Hepatocyte (in vitro differentiated cells): ENCODE measurements around the gene TAL1. TPM values are rescaled to one million over a fixed set of nuclear protein-coding genes. Genes with fewer than 3 reads are reported as not detected.

ENCODE experiments used
- DNase-seq: peaks from one replicate; pipeline ENCODE4 v3.0.0-alpha.2; 2016; ENCODE audit warnings: low spot score
- H2AFZ ChIP-seq: fragments of 200-600 bp; sonication (generic); 2 replicates; pipeline ENCODE4 v1.6.0; 2016; ENCODE audit warnings: antibody characterized with exemption, mild to moderate bottlenecking
- H3K27ac ChIP-seq: fragments of 200-600 bp; sonication (generic); 2 replicates; pipeline ENCODE4 v1.5.1; 2016; ENCODE audit warnings: mild to moderate bottlenecking
- H3K27me3 ChIP-seq: fragments of 200-600 bp; sonication (generic); 2 replicates; pipeline ENCODE4 v1.6.1; 2016
- H3K36me3 ChIP-seq: fragments of 200-600 bp; sonication (generic); replicated peaks from 2 replicates; pipeline ENCODE4 v1.5.1; 2016; ENCODE audit warnings: low read depth; ENCODE audit not compliant: insufficient read depth
- H3K4me1 ChIP-seq: fragments of 200-600 bp; sonication (generic); 2 replicates; pipeline ENCODE4 v1.5.1; 2016; ENCODE audit warnings: mild to moderate bottlenecking, moderate library complexity; ENCODE audit not compliant: insufficient read depth
- H3K4me2 ChIP-seq: fragments of 200-600 bp; sonication (generic); 2 replicates; pipeline ENCODE4 v1.6.0; 2016
- H3K4me3 ChIP-seq: fragments of 200-600 bp; sonication (generic); 2 replicates; pipeline ENCODE4 v1.5.1; 2016; ENCODE audit warnings: mild to moderate bottlenecking
- H3K79me2 ChIP-seq: fragments of 200-600 bp; sonication (generic); 2 replicates; pipeline ENCODE4 v1.6.0; 2017; ENCODE audit warnings: mild to moderate bottlenecking
- H3K9me2 ChIP-seq: fragments of 200-600 bp; sonication (generic); replicated peaks from 2 replicates; pipeline ENCODE4 v1.6.0; 2017; ENCODE audit warnings: mild to moderate bottlenecking; ENCODE audit not compliant: insufficient read depth
- H3K9me3 ChIP-seq: fragments of 200-600 bp; sonication (generic); 2 replicates; pipeline ENCODE4 v1.5.1; 2016; ENCODE audit warnings: low read depth, mild to moderate bottlenecking
- H4K20me1 ChIP-seq: fragments of 200-600 bp; sonication (generic); 2 replicates; pipeline ENCODE4 v1.6.0; 2016; ENCODE audit warnings: mild to moderate bottlenecking; ENCODE audit not compliant: insufficient read depth, poor library complexity, severe bottlenecking
- EZH2 ChIP-seq: fragments of 200-600 bp; sonication (generic); IDR thresholded peaks from 2 replicates; pipeline ENCODE4 v1.6.1; 2016; ENCODE audit warnings: antibody characterized with exemption, mild to moderate bottlenecking, borderline replicate concordance
- EZH2phosphoT487 ChIP-seq: fragments of 200-600 bp; sonication (generic); IDR thresholded peaks from one replicate; pipeline ENCODE4 v1.6.1; 2018; ENCODE audit warnings: antibody characterized with exemption, mild to moderate bottlenecking, low read depth, moderate library complexity; ENCODE audit not compliant: unreplicated experiment, severe bottlenecking
- WGBS: methylation state at CpG from one replicate; pipeline ENCODE4 v1.1.6; 2016; ENCODE audit warnings: low lambda C conversion rate; ENCODE audit errors: missing lambda C conversion rate; 5-methylcytosine and 5-hydroxymethylcytosine counted together
- polyA plus RNA-seq: library from polyadenylated mRNA; unstranded; fragments of >200 nt; fragmentation: Nextera tagmentation; extraction: Ambion mirVana; gene quantifications from 2 replicates; pipeline ENCODE4 v1.2.1, GENCODE V29; 2016
- total RNA-seq: library from RNA; depleted of rRNA; stranded (reverse); fragments of >200 nt; gene quantifications from 2 replicates; pipeline ENCODE4 v1.2.3, GENCODE V29; 2014
- TF ChIP-seq, protein P1 (sequence below): fragments of 200-600 bp; sonication (generic); IDR thresholded peaks from 2 replicates; pipeline ENCODE4 v1.5.1; 2016; ENCODE audit warnings: antibody characterized with exemption, mild to moderate bottlenecking; ENCODE audit not compliant: poor library complexity

The TAL1 gene
- total and polyA plus RNA-seq, 2 experiments from 2014 or later, result 0.13 TPM; not detected in 1

DNA sequence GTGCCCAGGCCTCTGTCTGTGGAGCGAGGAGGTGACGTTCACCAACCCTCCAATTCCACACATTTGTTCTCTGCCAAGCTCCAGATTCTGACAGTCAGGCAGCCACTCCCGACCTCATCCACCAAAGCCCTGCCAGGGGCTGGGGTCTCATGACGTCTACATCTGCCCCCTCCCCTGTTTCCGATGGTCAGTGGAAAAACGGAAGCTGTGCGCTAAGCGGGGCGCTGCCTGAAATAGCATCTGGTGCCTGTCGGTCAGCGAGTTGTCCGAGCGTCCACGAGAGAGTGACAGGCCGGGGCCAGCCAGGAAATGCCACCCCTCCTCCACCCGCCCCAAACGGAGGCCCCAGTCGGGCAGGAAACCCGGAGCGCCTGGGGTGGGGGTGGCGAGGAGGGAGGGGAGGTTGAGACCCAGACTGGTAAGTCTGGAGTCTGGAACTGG lies 3.2 kb upstream of the TAL1 start:
- Histone ChIP-seq H3K4me3 (no peak overlapping the region), H3K4me1 (peaks cover 7% of the 10 kb centered on the region), H2AFZ (no peak overlapping the region), H3K27me3 (peaks cover 73% of the 10 kb centered on the region), H3K9me3 (no peaks in the 10 kb centered on the region), H3K4me2 (no peak overlapping the region), H3K27ac (no peak overlapping the region), H3K36me3 (no peaks in the 10 kb centered on the region), H3K79me2 (no peaks in the 10 kb centered on the region), H3K9me2 (no peaks in the 10 kb centered on the region), H4K20me1 (no peaks in the 10 kb centered on the region)
- WGBS, result 16% methylated on average over 19 of the region's 21 CpGs
- no peak for TF ChIP-seq EZH2
- TF ChIP-seq, protein P1, sequence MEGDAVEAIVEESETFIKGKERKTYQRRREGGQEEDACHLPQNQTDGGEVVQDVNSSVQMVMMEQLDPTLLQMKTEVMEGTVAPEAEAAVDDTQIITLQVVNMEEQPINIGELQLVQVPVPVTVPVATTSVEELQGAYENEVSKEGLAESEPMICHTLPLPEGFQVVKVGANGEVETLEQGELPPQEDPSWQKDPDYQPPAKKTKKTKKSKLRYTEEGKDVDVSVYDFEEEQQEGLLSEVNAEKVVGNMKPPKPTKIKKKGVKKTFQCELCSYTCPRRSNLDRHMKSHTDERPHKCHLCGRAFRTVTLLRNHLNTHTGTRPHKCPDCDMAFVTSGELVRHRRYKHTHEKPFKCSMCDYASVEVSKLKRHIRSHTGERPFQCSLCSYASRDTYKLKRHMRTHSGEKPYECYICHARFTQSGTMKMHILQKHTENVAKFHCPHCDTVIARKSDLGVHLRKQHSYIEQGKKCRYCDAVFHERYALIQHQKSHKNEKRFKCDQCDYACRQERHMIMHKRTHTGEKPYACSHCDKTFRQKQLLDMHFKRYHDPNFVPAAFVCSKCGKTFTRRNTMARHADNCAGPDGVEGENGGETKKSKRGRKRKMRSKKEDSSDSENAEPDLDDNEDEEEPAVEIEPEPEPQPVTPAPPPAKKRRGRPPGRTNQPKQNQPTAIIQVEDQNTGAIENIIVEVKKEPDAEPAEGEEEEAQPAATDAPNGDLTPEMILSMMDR, result no peak
- no peak for TF ChIP-seq EZH2phosphoT487
- DNase-seq, result no peak

DNA sequence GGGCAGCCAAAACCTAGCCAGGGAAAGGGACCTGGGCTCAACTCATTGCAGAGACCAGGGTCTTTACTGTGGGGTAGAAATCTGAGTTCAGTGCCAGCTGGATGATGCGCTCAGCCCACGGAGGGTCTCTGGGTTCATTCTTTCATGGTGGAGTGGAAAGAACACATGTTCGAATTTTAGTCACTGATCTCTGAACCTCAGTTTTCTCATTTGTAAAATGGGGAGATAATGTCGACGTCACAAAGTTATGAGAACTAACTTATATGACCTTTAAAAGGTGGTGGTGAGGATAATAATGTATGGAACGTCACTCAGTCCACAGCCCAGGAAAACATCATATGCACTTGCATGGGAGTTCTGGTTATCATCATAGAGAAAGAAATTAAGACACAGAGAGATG lies 1.2 kb upstream of the TAL1 start:
- Histone ChIP-seq H3K4me1 (peaks cover 7% of the 10 kb centered on the region), H2AFZ (no peak overlapping the region), H3K4me3 (no peak overlapping the region), H3K79me2 (no peaks in the 10 kb centered on the region), H3K36me3 (no peaks in the 10 kb centered on the region), H4K20me1 (no peaks in the 10 kb centered on the region), H3K4me2 (no peak overlapping the region), H3K9me3 (no peaks in the 10 kb centered on the region), H3K27me3 (peaks cover 87% of the 10 kb centered on the region), H3K9me2 (no peaks in the 10 kb centered on the region), H3K27ac (no peak overlapping the region)
- TF ChIP-seq EZH2phosphoT487, result no peak
- no peak for TF ChIP-seq EZH2
- 64% methylated on average over 6 of the region's 6 CpGs for WGBS
- no peak for DNase-seq

- Histone ChIP-seq H3K4me1 (peaks cover 7% of the 10 kb centered on the region), H3K4me2 (peak overlapping the region; percentile 81), H2AFZ (peak overlapping the region; percentile 50), H3K27me3 (peaks cover 97% of the 10 kb centered on the region), H3K36me3 (no peaks in the 10 kb centered on the region), H3K79me2 (no peaks in the 10 kb centered on the region), H4K20me1 (no peaks in the 10 kb centered on the region), H3K27ac (no peak overlapping the region), H3K9me2 (no peaks in the 10 kb centered on the region), H3K4me3 (peak overlapping the region; percentile 48), H3K9me3 (no peaks in the 10 kb centered on the region)
- TF ChIP-seq EZH2 (peak; percentile 24), EZH2phosphoT487 (peak; percentile 83)
- TF ChIP-seq, protein P1, result no peak
- 3% methylated on average over 36 of the region's 62 CpGs for WGBS
- DNase-seq, result peak; percentile 34
These were observed 481 bp downstream of the TAL1 start for GRCh38 chr1:47231301-47232186.

GRCh38 chr1:47230692-47231300 lies 1.2 kb downstream of the TAL1 start:
- Histone ChIP-seq H3K27ac (no peak overlapping the region), H3K79me2 (no peaks in the 10 kb centered on the region), H3K27me3 (peaks cover 99% of the 10 kb centered on the region), H3K9me3 (no peaks in the 10 kb centered on the region), H3K4me1 (peaks cover 11% of the 10 kb centered on the region), H4K20me1 (no peaks in the 10 kb centered on the region), H3K4me2 (peak overlapping the region; percentile 81), H3K4me3 (no peak overlapping the region), H3K36me3 (no peaks in the 10 kb centered on the region), H2AFZ (peak overlapping the region; percentile 40), H3K9me2 (no peaks in the 10 kb centered on the region)
- TF ChIP-seq EZH2phosphoT487 (peak; percentile 54), EZH2 (peak; percentile 71)
- TF ChIP-seq, protein P1, result no peak
- DNase-seq, result no peak
- 2% methylated on average over 41 of the region's 44 CpGs for WGBS
